ENCODE results near the gene FTO.

DNA sequence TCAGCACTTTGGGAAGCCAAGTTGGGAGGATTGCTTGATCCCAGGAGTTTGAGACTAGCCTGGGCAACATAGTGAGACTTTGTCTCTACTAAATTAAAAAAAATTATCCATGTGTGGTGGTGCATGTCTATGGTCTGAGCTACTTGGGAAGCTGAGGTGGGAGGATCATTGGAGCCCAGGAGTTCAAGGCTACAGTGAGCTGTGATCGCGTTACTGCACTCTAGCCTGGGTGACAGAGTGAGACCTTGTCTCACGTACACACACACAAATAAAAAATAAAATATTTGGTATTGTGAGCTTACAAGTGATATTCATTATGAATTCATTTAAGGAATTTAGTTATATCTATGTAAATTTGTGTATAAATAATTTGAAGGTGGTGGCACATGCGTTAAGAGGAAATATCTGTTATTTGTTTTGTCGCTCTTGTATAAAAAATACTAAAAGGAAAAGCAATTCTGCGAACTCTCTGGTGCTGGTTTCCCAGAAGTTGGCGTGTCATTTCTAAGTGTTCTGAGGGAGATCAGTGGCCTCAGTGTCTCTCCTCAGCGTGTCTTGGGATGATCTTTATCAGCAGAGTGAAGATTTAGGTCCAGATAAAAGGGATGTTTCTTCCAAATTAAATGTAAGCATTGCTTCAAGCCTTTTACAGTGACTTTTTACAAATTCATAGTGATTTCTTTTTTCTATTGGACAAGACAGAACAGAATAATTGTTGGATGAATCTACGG lies 187.6 kb downstream of the FTO start:
- TF ChIP-seq SATB2 (CRISPR knock-in tag; IDR thresholded peaks at IDR 0.05), result no peak
- TF ChIP-seq, protein P1, sequence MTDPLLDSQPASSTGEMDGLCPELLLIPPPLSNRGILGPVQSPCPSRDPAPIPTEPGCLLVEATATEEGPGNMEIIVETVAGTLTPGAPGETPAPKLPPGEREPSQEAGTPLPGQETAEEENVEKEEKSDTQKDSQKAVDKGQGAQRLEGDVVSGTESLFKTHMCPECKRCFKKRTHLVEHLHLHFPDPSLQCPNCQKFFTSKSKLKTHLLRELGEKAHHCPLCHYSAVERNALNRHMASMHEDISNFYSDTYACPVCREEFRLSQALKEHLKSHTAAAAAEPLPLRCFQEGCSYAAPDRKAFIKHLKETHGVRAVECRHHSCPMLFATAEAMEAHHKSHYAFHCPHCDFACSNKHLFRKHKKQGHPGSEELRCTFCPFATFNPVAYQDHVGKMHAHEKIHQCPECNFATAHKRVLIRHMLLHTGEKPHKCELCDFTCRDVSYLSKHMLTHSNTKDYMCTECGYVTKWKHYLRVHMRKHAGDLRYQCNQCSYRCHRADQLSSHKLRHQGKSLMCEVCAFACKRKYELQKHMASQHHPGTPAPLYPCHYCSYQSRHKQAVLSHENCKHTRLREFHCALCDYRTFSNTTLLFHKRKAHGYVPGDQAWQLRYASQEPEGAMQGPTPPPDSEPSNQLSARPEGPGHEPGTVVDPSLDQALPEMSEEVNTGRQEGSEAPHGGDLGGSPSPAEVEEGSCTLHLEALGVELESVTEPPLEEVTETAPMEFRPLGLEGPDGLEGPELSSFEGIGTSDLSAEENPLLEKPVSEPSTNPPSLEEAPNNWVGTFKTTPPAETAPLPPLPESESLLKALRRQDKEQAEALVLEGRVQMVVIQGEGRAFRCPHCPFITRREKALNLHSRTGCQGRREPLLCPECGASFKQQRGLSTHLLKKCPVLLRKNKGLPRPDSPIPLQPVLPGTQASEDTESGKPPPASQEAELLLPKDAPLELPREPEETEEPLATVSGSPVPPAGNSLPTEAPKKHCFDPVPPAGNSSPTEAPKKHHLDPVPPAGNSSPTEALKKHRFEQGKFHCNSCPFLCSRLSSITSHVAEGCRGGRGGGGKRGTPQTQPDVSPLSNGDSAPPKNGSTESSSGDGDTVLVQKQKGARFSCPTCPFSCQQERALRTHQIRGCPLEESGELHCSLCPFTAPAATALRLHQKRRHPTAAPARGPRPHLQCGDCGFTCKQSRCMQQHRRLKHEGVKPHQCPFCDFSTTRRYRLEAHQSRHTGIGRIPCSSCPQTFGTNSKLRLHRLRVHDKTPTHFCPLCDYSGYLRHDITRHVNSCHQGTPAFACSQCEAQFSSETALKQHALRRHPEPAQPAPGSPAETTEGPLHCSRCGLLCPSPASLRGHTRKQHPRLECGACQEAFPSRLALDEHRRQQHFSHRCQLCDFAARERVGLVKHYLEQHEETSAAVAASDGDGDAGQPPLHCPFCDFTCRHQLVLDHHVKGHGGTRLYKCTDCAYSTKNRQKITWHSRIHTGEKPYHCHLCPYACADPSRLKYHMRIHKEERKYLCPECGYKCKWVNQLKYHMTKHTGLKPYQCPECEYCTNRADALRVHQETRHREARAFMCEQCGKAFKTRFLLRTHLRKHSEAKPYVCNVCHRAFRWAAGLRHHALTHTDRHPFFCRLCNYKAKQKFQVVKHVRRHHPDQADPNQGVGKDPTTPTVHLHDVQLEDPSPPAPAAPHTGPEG (CRISPR knock-in tag; IDR thresholded peaks at IDR 0.05), result no peak
- TF ChIP-seq, protein P2, sequence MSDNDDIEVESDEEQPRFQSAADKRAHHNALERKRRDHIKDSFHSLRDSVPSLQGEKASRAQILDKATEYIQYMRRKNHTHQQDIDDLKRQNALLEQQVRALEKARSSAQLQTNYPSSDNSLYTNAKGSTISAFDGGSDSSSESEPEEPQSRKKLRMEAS (IDR thresholded peaks at IDR 0.05), result no peak
